Subcutaneous abdominal adipose tissue (tissue), 5 donors: ENCODE data around the gene FSTL4.

Experiments
- H3K27ac ChIP-seq: one replicate; pipeline ENCODE4 v1.7.0; 2013; ENCODE audit warnings: low read depth, mild to moderate bottlenecking, inconsistent platforms, low read length, moderate library complexity
- H3K27me3 ChIP-seq, 5 donors: one replicate each; pipeline ENCODE4 v1.7.0; 2013; ENCODE audit warnings: low read length in 5 of 5, inconsistent platforms in 1 of 5; ENCODE audit not compliant: control insufficient read depth in 5 of 5, insufficient read depth in 4 of 5
- H3K36me3 ChIP-seq, 5 donors: one replicate each; pipeline ENCODE4 v1.7.0; 2013; ENCODE audit warnings: low read length in 5 of 5; ENCODE audit not compliant: control insufficient read depth in 5 of 5, insufficient read depth in 5 of 5
- H3K4me1 ChIP-seq, 5 donors: one replicate each; pipeline ENCODE4 v1.7.0; 2013; ENCODE audit warnings: low read length in 5 of 5, mild to moderate bottlenecking in 3 of 5, moderate library complexity in 1 of 5; ENCODE audit not compliant: control insufficient read depth in 5 of 5, insufficient read depth in 5 of 5
- H3K4me3 ChIP-seq, 5 donors: one replicate each; pipeline ENCODE4 v1.7.0; 2013; ENCODE audit warnings: low read length in 5 of 5, low read depth in 1 of 5
- H3K9ac ChIP-seq, 5 donors: one replicate each; pipeline ENCODE4 v1.7.0; 2013; ENCODE audit warnings: low read length in 5 of 5, mild to moderate bottlenecking in 4 of 5, moderate library complexity in 3 of 5
- H3K9me3 ChIP-seq, 5 donors: one replicate each; pipeline ENCODE4 v1.7.0; 2013; ENCODE audit warnings: low read length in 5 of 5; ENCODE audit not compliant: control insufficient read depth in 5 of 5
- donor health status: healthy.
- donor health status: healthy.
- donor health status: healthy.
- donor health status: healthy.
- donor health status: healthy.

Gene FSTL4

GRCh38 chr5:133496631-133497030 is 115.7 kb downstream of the FSTL4 start:
- H3K9ac ChIP-seq, result no peak overlapping the region
- no peaks in the 10 kb centered on the region for H3K36me3 ChIP-seq
- H3K27me3 ChIP-seq, result peaks cover 0 to 10% (median 0%) of the 10 kb centered on the region in 5 donors
- H3K4me1 ChIP-seq, result no peaks in the 10 kb centered on the region
- H3K27ac ChIP-seq, result no peak overlapping the region
- H3K9me3 ChIP-seq, result peaks cover 0 to 4% (median 0%) of the 10 kb centered on the region in 5 donors
- no peak overlapping the region for H3K4me3 ChIP-seq

GRCh38 chr5:133494923-133495246 is 117.5 kb downstream of the FSTL4 start:
- Histone ChIP-seq H3K27me3 (peaks cover 0 to 10% (median 0%) of the 10 kb centered on the region in 5 donors), H3K9me3 (peaks cover 0 to 7% (median 2%) of the 10 kb centered on the region in 5 donors), H3K36me3 (no peaks in the 10 kb centered on the region), H3K9ac (no peak overlapping the region), H3K4me1 (no peaks in the 10 kb centered on the region), H3K27ac (no peak overlapping the region), H3K4me3 (no peak overlapping the region)

- no peak overlapping the region for H3K27ac ChIP-seq
- no peaks in the 10 kb centered on the region for H3K36me3 ChIP-seq
- no peaks in the 10 kb centered on the region for H3K4me1 ChIP-seq
- no peak overlapping the region for H3K9ac ChIP-seq
- peaks cover 0 to 10% (median 2%) of the 10 kb centered on the region in 5 donors for H3K27me3 ChIP-seq
- H3K4me3 ChIP-seq, result no peak overlapping the region
- H3K9me3 ChIP-seq, result peaks cover 0 to 9% (median 2%) of the 10 kb centered on the region in 5 donors
These were observed 118.0 kb downstream of the FSTL4 start for GRCh38 chr5:133494232-133494922.

- peaks cover 4 to 17% (median 7%) of the 10 kb centered on the region in 5 donors for H3K27me3 ChIP-seq
- H3K4me1 ChIP-seq, result no peaks in the 10 kb centered on the region
- no peaks in the 10 kb centered on the region for H3K36me3 ChIP-seq
- no peak overlapping the region for H3K9ac ChIP-seq
- no peak overlapping the region for H3K4me3 ChIP-seq
- peaks cover 0 to 9% (median 2%) of the 10 kb centered on the region in 5 donors for H3K9me3 ChIP-seq
- no peak overlapping the region for H3K27ac ChIP-seq
These were observed 122.7 kb downstream of the FSTL4 start for GRCh38 chr5:133489632-133490031.

GRCh38 chr5:133487093-133487492 is 125.2 kb downstream of the FSTL4 start:
- H3K4me3 ChIP-seq, result no peak overlapping the region
- no peaks in the 10 kb centered on the region for H3K36me3 ChIP-seq
- no peaks in the 10 kb centered on the region for H3K4me1 ChIP-seq
- peaks cover 4 to 17% (median 7%) of the 10 kb centered on the region in 5 donors for H3K27me3 ChIP-seq
- peaks cover 0 to 9% (median 2%) of the 10 kb centered on the region in 5 donors for H3K9me3 ChIP-seq
- no peak overlapping the region for H3K9ac ChIP-seq
- no peak overlapping the region for H3K27ac ChIP-seq

GRCh38 chr5:133485468-133485867 is 126.9 kb downstream of the FSTL4 start:
- Histone ChIP-seq H3K9me3 (peaks cover 0 to 5% (median 0%) of the 10 kb centered on the region in 5 donors), H3K4me3 (no peak overlapping the region), H3K36me3 (no peaks in the 10 kb centered on the region), H3K9ac (no peak overlapping the region), H3K27ac (no peak overlapping the region), H3K4me1 (no peaks in the 10 kb centered on the region), H3K27me3 (peaks cover 4 to 17% (median 7%) of the 10 kb centered on the region in 5 donors)

GRCh38 chr5:133483406-133484090 is 128.8 kb downstream of the FSTL4 start:
- Histone ChIP-seq H3K4me1 (no peaks in the 10 kb centered on the region), H3K27ac (no peak overlapping the region), H3K4me3 (no peak overlapping the region), H3K9ac (no peak overlapping the region), H3K36me3 (no peaks in the 10 kb centered on the region), H3K9me3 (no peaks in the 10 kb centered on the region), H3K27me3 (peaks cover 0 to 17% (median 7%) of the 10 kb centered on the region in 5 donors)

GRCh38 chr5:133482028-133482427 is 130.3 kb downstream of the FSTL4 start:
- H3K9ac ChIP-seq, result no peak overlapping the region
- H3K27me3 ChIP-seq, result peaks cover 0 to 17% (median 4%) of the 10 kb centered on the region in 5 donors
- H3K4me3 ChIP-seq, result no peak overlapping the region
- no peak overlapping the region for H3K27ac ChIP-seq
- H3K36me3 ChIP-seq, result no peaks in the 10 kb centered on the region
- H3K9me3 ChIP-seq, result no peaks in the 10 kb centered on the region
- H3K4me1 ChIP-seq, result no peaks in the 10 kb centered on the region

- H3K9me3 ChIP-seq, result no peaks in the 10 kb centered on the region
- H3K4me1 ChIP-seq, result no peaks in the 10 kb centered on the region
- no peak overlapping the region for H3K27ac ChIP-seq
- H3K27me3 ChIP-seq, result peaks cover 0 to 9% (median 1%) of the 10 kb centered on the region in 5 donors
- H3K9ac ChIP-seq, result no peak overlapping the region
- no peaks in the 10 kb centered on the region for H3K36me3 ChIP-seq
- no peak overlapping the region for H3K4me3 ChIP-seq
These were observed 131.5 kb downstream of the FSTL4 start for GRCh38 chr5:133480866-133481265.

GRCh38 chr5:133480366-133480765 is 132.0 kb downstream of the FSTL4 start:
- no peak overlapping the region for H3K4me3 ChIP-seq
- H3K9ac ChIP-seq, result no peak overlapping the region
- H3K36me3 ChIP-seq, result no peaks in the 10 kb centered on the region
- no peaks in the 10 kb centered on the region for H3K4me1 ChIP-seq
- no peaks in the 10 kb centered on the region for H3K9me3 ChIP-seq
- H3K27me3 ChIP-seq, result peaks cover 0 to 5% (median 0%) of the 10 kb centered on the region in 5 donors
- H3K27ac ChIP-seq, result no peak overlapping the region
